PFSK-1 (cell line): ENCODE measurements around the gene MYO3A.

Experiments
- FOXP2 ChIP-seq: optimal IDR thresholded peaks from 2 replicates; pipeline ENCODE3; 2011; ENCODE audit warnings: borderline replicate concordance, control low read depth, inconsistent platforms; ENCODE audit not compliant: insufficient read depth; ENCODE audit errors: extremely low read length, extremely low read depth
- POLR2AphosphoS5 ChIP-seq: IDR thresholded peaks from 2 replicates; pipeline ENCODE4 v1.6.1; 2012; ENCODE audit warnings: low read depth, mild to moderate bottlenecking, control low read depth, low read length, moderate library complexity
- SIN3A ChIP-seq: IDR thresholded peaks from 2 replicates; pipeline ENCODE4 v1.6.1; 2012; ENCODE audit warnings: mild to moderate bottlenecking, low read length, moderate library complexity, borderline replicate concordance; ENCODE audit not compliant: insufficient read depth
- TAF1 ChIP-seq: IDR thresholded peaks from 2 replicates; pipeline ENCODE4 v1.6.1; 2012; ENCODE audit warnings: low read length, control low read depth, borderline replicate concordance; ENCODE audit not compliant: insufficient read depth
- TF ChIP-seq, protein P1 (sequence below), 2 experiments: IDR thresholded peaks; 2 replicates each; pipeline versions ENCODE4 v1.6.1 to v1.8.0; 2011 to 2012; ENCODE audit warnings: low read depth in 2 of 2, low read length in 2 of 2, control low read depth in 1 of 2, inconsistent platforms in 1 of 2, mild to moderate bottlenecking in 1 of 2, moderate library complexity in 1 of 2; ENCODE audit not compliant: insufficient read depth in 1 of 2

The MYO3A gene

DNA sequence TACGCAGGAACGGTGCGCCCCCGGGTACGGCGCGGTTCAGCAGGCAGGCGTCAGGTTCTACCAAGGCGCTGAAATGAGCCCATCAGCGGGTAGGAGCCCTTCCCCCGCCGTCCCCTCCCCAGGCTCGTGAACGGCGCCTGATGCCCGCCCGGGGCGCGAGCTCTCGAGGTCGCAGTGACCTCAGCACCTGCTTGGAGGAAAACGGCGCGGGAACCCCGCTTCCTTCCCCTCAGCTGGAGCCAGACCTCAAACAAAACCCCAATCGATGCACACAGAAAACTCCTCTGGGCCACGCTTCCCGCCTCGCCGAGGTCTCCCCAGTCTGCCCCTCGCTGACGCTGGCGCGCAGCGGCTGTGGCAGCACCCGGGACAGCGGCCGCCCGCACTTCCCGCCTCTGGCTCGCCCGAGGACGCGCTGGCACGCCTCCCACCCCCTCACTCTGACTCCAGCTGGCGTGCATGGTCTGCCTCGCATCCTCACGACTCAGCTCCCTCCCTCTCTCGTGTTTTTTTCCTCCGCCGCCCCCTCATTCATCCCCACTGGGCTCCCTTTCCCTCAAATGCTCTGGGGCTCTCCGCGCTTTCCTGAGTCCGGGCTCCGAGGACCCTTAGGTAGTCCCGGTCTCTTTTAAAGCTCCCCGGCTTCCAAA lies 282.0 kb downstream of the MYO3A start:
- TF ChIP-seq SIN3A (no peak), FOXP2 (no peak), POLR2AphosphoS5 (no peak), TAF1 (no peak)
- TF ChIP-seq, protein P1, sequence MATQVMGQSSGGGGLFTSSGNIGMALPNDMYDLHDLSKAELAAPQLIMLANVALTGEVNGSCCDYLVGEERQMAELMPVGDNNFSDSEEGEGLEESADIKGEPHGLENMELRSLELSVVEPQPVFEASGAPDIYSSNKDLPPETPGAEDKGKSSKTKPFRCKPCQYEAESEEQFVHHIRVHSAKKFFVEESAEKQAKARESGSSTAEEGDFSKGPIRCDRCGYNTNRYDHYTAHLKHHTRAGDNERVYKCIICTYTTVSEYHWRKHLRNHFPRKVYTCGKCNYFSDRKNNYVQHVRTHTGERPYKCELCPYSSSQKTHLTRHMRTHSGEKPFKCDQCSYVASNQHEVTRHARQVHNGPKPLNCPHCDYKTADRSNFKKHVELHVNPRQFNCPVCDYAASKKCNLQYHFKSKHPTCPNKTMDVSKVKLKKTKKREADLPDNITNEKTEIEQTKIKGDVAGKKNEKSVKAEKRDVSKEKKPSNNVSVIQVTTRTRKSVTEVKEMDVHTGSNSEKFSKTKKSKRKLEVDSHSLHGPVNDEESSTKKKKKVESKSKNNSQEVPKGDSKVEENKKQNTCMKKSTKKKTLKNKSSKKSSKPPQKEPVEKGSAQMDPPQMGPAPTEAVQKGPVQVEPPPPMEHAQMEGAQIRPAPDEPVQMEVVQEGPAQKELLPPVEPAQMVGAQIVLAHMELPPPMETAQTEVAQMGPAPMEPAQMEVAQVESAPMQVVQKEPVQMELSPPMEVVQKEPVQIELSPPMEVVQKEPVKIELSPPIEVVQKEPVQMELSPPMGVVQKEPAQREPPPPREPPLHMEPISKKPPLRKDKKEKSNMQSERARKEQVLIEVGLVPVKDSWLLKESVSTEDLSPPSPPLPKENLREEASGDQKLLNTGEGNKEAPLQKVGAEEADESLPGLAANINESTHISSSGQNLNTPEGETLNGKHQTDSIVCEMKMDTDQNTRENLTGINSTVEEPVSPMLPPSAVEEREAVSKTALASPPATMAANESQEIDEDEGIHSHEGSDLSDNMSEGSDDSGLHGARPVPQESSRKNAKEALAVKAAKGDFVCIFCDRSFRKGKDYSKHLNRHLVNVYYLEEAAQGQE (IDR thresholded peaks at IDR 0.05; ENCODE audit: insufficient read depth in 1 of 2, low read depth in 2 of 2, low read length in 2 of 2) = peak; percentile 20 to 87; a peak in 2 of 4 replicates

DNA sequence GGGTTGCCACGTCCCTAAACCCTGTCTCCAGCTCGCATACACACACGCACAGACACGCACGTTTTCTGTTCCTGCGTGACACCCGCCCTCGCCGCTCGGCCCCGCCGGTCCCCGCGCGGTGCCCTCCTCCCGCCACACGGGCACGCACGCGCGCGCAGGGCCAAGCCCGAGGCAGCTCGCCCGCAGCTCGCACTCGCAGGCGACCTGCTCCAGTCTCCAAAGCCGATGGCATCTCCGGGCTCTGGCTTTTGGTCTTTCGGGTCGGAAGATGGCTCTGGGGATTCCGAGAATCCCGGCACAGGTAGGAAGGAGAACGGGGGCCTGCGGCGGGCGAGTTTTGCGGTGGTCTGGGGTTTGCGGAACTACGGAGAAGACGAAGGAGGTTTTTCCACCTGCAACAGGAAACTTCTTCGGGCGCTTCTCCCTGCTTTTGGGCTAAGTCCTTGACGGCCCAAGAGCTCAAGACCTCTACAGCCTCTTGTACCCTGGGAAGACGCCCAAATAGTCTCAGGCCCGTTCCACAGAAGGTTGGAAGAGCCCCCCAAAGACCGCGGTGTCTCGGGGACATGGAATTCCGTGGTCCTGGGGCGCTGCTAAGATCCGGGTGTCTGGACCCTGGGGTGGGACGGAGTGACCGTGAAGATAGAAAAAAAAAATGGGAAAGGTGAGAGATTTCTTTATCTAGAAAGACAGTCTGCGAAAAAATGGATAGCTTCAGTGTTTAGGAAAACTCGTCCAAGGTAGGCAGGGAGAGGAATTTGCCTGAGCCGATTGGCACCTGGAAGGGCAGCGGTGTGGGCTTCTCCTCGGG lies 282.8 kb downstream of the MYO3A start, which contains the start of gene GAD2:
Gene GAD2, plus strand, starts transcription at position 190 of the 811 bp plus-strand sequence. Its CDS starts 36 bp downstream, at position 226.
- TF ChIP-seq, protein P1 (IDR thresholded peaks at IDR 0.05; ENCODE audit: insufficient read depth in 1 of 2, low read depth in 2 of 2, low read length in 2 of 2) = no peak
- TF ChIP-seq SIN3A (no peak), TAF1 (no peak), POLR2AphosphoS5 (no peak), FOXP2 (no peak)

DNA sequence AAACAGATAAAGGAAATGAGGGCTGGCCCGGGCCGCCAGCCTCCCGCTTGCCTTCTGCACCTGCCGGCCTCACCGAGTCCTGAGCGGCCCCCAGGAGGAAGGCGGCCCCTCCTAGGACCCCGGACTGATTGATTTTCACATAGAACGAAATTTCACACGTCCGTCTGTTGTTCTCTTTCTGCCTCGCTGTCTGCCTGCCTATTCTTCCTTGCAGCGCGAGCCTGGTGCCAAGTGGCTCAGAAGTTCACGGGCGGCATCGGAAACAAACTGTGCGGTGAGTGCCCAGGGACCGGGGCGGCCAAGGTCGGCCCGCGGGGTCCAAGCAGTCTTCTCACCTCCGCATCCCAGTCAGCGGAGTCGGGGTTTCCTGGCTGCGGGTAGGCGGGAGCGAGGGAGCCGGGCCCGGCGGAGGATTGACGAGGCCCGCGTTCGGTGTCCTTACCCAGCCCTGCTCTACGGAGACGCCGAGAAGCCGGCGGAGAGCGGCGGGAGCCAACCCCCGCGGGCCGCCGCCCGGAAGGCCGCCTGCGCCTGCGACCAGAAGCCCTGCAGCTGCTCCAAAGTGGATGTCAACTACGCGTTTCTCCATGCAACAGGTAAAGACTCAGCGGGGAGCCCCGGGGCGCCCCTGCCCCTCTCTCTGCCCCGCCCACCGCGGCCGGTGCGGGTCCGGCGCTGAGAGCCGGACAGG lies 283.5 kb downstream of the MYO3A start:
- TF ChIP-seq, protein P1 (IDR thresholded peaks at IDR 0.05; ENCODE audit: insufficient read depth in 1 of 2, low read depth in 2 of 2, low read length in 2 of 2) = no peak
- TF ChIP-seq FOXP2 = no peak
- no peak for TF ChIP-seq POLR2AphosphoS5
- TF ChIP-seq TAF1 = no peak
- no peak for TF ChIP-seq SIN3A

DNA sequence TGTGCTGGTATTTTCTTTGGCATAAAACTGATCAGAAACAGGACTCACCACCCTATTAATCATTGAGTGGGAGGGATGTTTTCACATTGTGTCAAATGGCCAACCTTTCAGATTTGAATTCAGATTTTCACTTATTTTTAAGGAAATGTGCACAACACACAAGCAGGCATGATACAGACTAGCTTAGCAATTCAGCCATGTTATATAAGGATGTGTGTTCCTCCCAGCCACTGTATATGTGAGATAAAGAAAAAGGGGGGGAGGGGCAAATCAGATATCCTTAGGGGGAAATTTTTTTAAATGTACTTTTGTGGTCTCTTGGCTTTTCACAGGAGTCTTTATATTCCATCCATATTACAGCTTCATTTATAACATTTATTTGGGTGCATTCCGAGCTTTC lies 285.6 kb downstream of the MYO3A start:
- TF ChIP-seq POLR2AphosphoS5 (no peak), FOXP2 (no peak)
- TF ChIP-seq, protein P1 (IDR thresholded peaks at IDR 0.05; ENCODE audit: insufficient read depth in 1 of 2, low read depth in 2 of 2, low read length in 2 of 2) = no peak
